ENCODE results near the gene PAN3. TPM values are rescaled to one million over a fixed set of nuclear protein-coding genes. Genes with fewer than 3 reads are reported as not detected.

PAN3 gene
- total RNA-seq, 2 donors from 2014 or later: 23.7 to 26.7 TPM

Other genes starting within 250 kb of the PAN3 start
- not detected for gene PDX1, start 218.5 kb upstream of the PAN3 start, total RNA-seq
- gene CDX2, start 169.2 kb upstream of the PAN3 start, total RNA-seq: not detected
- not detected for gene URAD, start 149.9 kb upstream of the PAN3 start, total RNA-seq
- under 1 TPM; 0.38 to 0.65 TPM for gene FLT3, start 38.0 kb upstream of the PAN3 start, total RNA-seq